Spleen (tissue), 11 donors: ENCODE measurements around the gene HNF1B. TPM values are rescaled to one million over a fixed set of nuclear protein-coding genes. Genes with fewer than 3 reads are reported as not detected.

Source experiments
- DNase-seq: peaks from one replicate; pipeline ENCODE4 v3.0.0-alpha.2; 2020
- H3K27ac ChIP-seq, 8 donors: fragments of 200-600 bp; sonication (generic) in 7 of 8; 1 replicate in 4 of 8; 2 replicates in 4 of 8; pipeline versions ENCODE4 v1.5.0 to v1.8.0; 2016 to 2021; ENCODE audit warnings: inconsistent platforms in 4 of 8, mild to moderate bottlenecking in 4 of 8, moderate library complexity in 1 of 8
- H3K27me3 ChIP-seq, 7 donors: fragments of 200-600 bp; sonication (generic) in 6 of 7; replicated peaks in 1 of 7; 1 replicate in 4 of 7; 2 replicates in 3 of 7; pipeline versions ENCODE4 v1.5.0 to v1.8.0; 2016 to 2021; ENCODE audit warnings: inconsistent platforms in 3 of 7, mild to moderate bottlenecking in 1 of 7
- H3K36me3 ChIP-seq, 6 donors: fragments of 200-600 bp; sonication (generic) in 5 of 6; 1 replicate in 4 of 6; 2 replicates in 2 of 6; pipeline versions ENCODE4 v1.5.0 to v1.8.0; 2016 to 2021; ENCODE audit warnings: inconsistent platforms in 2 of 6
- H3K4me1 ChIP-seq, 6 donors: fragments of 200-600 bp; sonication (generic) in 5 of 6; 1 replicate in 3 of 6; 2 replicates in 3 of 6; pipeline versions ENCODE4 v1.5.0 to v1.8.0; 2016 to 2021; ENCODE audit warnings: inconsistent platforms in 3 of 6
- H3K4me3 ChIP-seq, 8 donors: fragments of 200-600 bp; sonication (generic) in 7 of 8; 1 replicate in 4 of 8; 2 replicates in 4 of 8; pipeline versions ENCODE4 v1.5.0 to v1.8.0; 2016 to 2021; ENCODE audit warnings: inconsistent platforms in 4 of 8, mild to moderate bottlenecking in 4 of 8, moderate library complexity in 2 of 8
- H3K9me3 ChIP-seq, 8 donors: fragments of 200-600 bp; sonication (generic) in 7 of 8; 1 replicate in 4 of 8; 2 replicates in 4 of 8; pipeline versions ENCODE4 v1.5.0 to v1.8.0; 2016 to 2021; ENCODE audit warnings: inconsistent platforms in 4 of 8
- CTCF ChIP-seq, 11 experiments: fragments of 200-600 bp in 7 of 11; fragments of 450-650 bp in 4 of 11; sonication (generic) in 4 of 11; IDR thresholded peaks in 8 of 11; conservative IDR thresholded peaks in 3 of 11; 1 replicate in 7 of 11; 2 replicates in 4 of 11; pipeline versions ENCODE4 v1.4.0 to v1.8.0; 2016 to 2021; ENCODE audit warnings: antibody characterized with exemption in 11 of 11, inconsistent platforms in 4 of 11, mild to moderate bottlenecking in 1 of 11
- POLR2A ChIP-seq, 3 donors: fragments of 450-650 bp; IDR thresholded peaks; one replicate each; pipeline ENCODE4 v1.5.1; 2017; ENCODE audit warnings: antibody characterized with exemption in 3 of 3, mild to moderate bottlenecking in 1 of 3
- POLR2AphosphoS5 ChIP-seq, 3 donors: sonication (generic); formaldehyde crosslinking; IDR thresholded peaks; one replicate each; pipeline ENCODE4 v1.5.1; 2017; ENCODE audit warnings: antibody characterized with exemption in 3 of 3
- WGBS, 5 donors: extraction: QIAGEN DNeasy Blood & Tissue Kit in 3 of 5; methylation state at CpG; one replicate each; pipeline versions ENCODE4 v1.1.5 to v1.1.7; 2013 to 2018; 5-methylcytosine and 5-hydroxymethylcytosine counted together
- intact Hi-C: fragments of 100-400 bp; cut with DNase I; formaldehyde crosslinking; loops from one replicate; pipeline ENCODE4 v1.15.0; 2023; ENCODE audit warnings: low total_unique reads
- polyA plus RNA-seq, 3 donors: library from polyadenylated mRNA; stranded (reverse); fragments of 200-250 nt; gene quantifications; one replicate each; pipeline ENCODE4 v1.2.1, GENCODE V29; 2013
- total RNA-seq, 7 donors: library from RNA; depleted of rRNA in 3 of 7; stranded (reverse); fragments of >200 nt in 3 of 7; fragmentation: NEBNext Ultra II Directional in 4 of 7; extraction: Animal tissue kit (Norgen Biotek cat#: 25700) in 4 of 7; gene quantifications; one replicate each; pipeline versions ENCODE4 v1.1.0 to v1.2.1, GENCODE V29; 2016 to 2021
- donor health status: healthy with polysubstance abuse.
- donor health status: DM: no; HTN: no; CAD: no; lungs with moderate emphysema.
- donor health status: DM: no; HTN: no; CAD: no.
- donor health status: Bipolar disorder and iron deficiency.
- donor health status: healthy.
- donor health status: DM: no; HTN: no; CAD: no.
- donor health status: DM: yes; HTN: yes; CAD: no.

HNF1B gene
- total and polyA plus RNA-seq, 10 donors = 0.06 to 0.12 (median 0.07) TPM; not detected in 7

- peaks cover 0 to 7% (median 0%) of the 10 kb centered on the region in 7 donors for H3K27me3 ChIP-seq
- no peaks in the 10 kb centered on the region for H3K4me1 ChIP-seq
- no peak for DNase-seq
- intact Hi-C loops = no loop called here
- WGBS, 5 donors = 77 to 82% (median 81%) methylated on average over 3 to 4 of the region's 4 CpGs
- TF ChIP-seq CTCF (IDR thresholded peaks at IDR 0.05 in 8 of 11, conservative IDR thresholded peaks at IDR 0.05 in 3 of 11) = no peak
- no peak for TF ChIP-seq POLR2AphosphoS5 (IDR thresholded peaks at IDR 0.05)
- TF ChIP-seq POLR2A (IDR thresholded peaks at IDR 0.05) = no peak
- H3K36me3 ChIP-seq = no peaks in the 10 kb centered on the region
- no peak overlapping the region for H3K4me3 ChIP-seq
- no peaks in the 10 kb centered on the region for H3K9me3 ChIP-seq
- H3K27ac ChIP-seq = no peak overlapping the region
Observed at GRCh38 chr17:37725601-37726146, 19.2 kb downstream of the HNF1B start.

GRCh38 chr17:37725021-37725595 lies 19.8 kb downstream of the HNF1B start:
- Histone ChIP-seq H3K4me3 (no peak overlapping the region), H3K4me1 (no peaks in the 10 kb centered on the region), H3K27me3 (peaks cover 0 to 7% (median 0%) of the 10 kb centered on the region in 7 donors), H3K9me3 (no peaks in the 10 kb centered on the region), H3K36me3 (no peaks in the 10 kb centered on the region), H3K27ac (no peak overlapping the region)
- 66 to 79% (median 75%) methylated on average over 5 of the region's 5 CpGs for WGBS, 5 donors
- no peak for TF ChIP-seq POLR2AphosphoS5 (IDR thresholded peaks at IDR 0.05)
- no peak for TF ChIP-seq CTCF (IDR thresholded peaks at IDR 0.05 in 8 of 11, conservative IDR thresholded peaks at IDR 0.05 in 3 of 11)
- no peak for DNase-seq
- intact Hi-C loops = no loop called here

GRCh38 chr17:37720989-37721388 lies 23.9 kb downstream of the HNF1B start:
- H3K9me3 ChIP-seq = no peaks in the 10 kb centered on the region
- TF ChIP-seq POLR2AphosphoS5 (IDR thresholded peaks at IDR 0.05) (no peak), POLR2A (IDR thresholded peaks at IDR 0.05) (no peak), CTCF (IDR thresholded peaks at IDR 0.05 in 8 of 11, conservative IDR thresholded peaks at IDR 0.05 in 3 of 11) (no peak)
- H3K36me3 ChIP-seq = no peaks in the 10 kb centered on the region
- H3K27ac ChIP-seq = no peak overlapping the region
- no peak for DNase-seq
- no peaks in the 10 kb centered on the region for H3K4me1 ChIP-seq
- peaks cover 0 to 24% (median 6%) of the 10 kb centered on the region in 7 donors for H3K27me3 ChIP-seq
- WGBS, 5 donors = 57 to 78% (median 67%) methylated on average over 4 of the region's 4 CpGs
- H3K4me3 ChIP-seq = no peak overlapping the region
- intact Hi-C loops = no loop called here

- peaks cover 0 to 35% (median 7%) of the 10 kb centered on the region in 7 donors for H3K27me3 ChIP-seq
- intact Hi-C loops = no loop called here
- no peaks in the 10 kb centered on the region for H3K4me1 ChIP-seq
- 81 to 88% (median 85%) methylated on average over 4 of the region's 4 CpGs for WGBS, 5 donors
- no peak for TF ChIP-seq CTCF (IDR thresholded peaks at IDR 0.05 in 8 of 11, conservative IDR thresholded peaks at IDR 0.05 in 3 of 11)
- TF ChIP-seq POLR2A (IDR thresholded peaks at IDR 0.05) = no peak
- H3K4me3 ChIP-seq = no peak overlapping the region
- H3K9me3 ChIP-seq = no peaks in the 10 kb centered on the region
- no peaks in the 10 kb centered on the region for H3K36me3 ChIP-seq
- no peak for DNase-seq
- H3K27ac ChIP-seq = no peak overlapping the region
Observed at GRCh38 chr17:37719866-37720265, 25.0 kb downstream of the HNF1B start.
